GM19035 (cell line): ENCODE data around the gene FCHSD2.
"Not testable (repeated sequence)": the region's sequence is repeated elsewhere in the genome, so short reads cannot be mapped to it uniquely, and the experiment has no call there.

Experiments
- ATAC-seq: cut with Tn5 transposase; IDR thresholded peaks from one replicate; pipeline ENCODE4 v1.9.1; 2021; ENCODE audit not compliant: unreplicated experiment

The FCHSD2 gene

GRCh38 chr11:73126804-73127480 is 15.2 kb downstream of the FCHSD2 start:
- ATAC-seq, result no peak

GRCh38 chr11:73124800-73125199 is 17.3 kb downstream of the FCHSD2 start:
- no peak for ATAC-seq

GRCh38 chr11:73123892-73124291 is 18.2 kb downstream of the FCHSD2 start:
- ATAC-seq, result not testable (repeated sequence)

DNA sequence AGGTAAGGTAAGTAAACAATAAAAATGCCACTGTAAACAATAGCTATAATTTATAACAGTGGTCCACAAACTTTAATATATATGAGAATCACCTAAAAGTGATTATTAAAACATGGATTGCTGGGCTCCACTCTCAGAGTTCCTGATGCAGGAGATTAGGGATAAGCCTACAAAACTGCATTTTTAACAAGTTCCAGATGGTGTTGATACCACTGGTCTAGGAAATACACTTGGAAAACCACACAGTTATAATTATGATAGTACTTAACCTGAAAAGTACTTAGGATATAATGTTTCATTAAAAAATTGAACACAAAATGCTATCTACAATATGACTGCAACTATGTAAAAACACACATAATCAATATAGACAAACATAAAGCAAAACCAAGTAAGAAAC is 20.4 kb downstream of the FCHSD2 start:
- ATAC-seq, result no peak

- ATAC-seq, result no peak
These were observed 25.0 kb downstream of the FCHSD2 start for GRCh38 chr11:73117071-73117470.

GRCh38 chr11:73116636-73117035 is 25.5 kb downstream of the FCHSD2 start:
- no peak for ATAC-seq

DNA sequence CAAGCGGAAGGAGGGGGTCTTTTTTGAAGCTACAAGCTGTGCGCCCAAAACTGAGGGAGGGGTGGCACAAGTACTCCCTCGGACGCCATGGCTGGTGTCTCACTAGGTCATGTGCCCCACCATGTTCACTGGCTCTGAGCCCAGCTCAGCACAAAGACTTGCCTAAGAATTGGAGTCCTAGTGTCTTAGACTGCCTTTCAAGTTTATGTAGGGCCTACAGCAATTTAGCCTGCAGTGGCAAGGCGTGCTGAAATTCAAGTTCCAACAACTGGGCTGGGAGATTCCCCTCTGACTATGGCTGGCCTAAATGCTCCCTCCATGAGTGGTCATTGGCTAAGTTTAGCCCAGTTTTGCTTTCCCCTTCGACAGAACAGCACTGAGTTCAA is 27.3 kb downstream of the FCHSD2 start:
- no peak for ATAC-seq

DNA sequence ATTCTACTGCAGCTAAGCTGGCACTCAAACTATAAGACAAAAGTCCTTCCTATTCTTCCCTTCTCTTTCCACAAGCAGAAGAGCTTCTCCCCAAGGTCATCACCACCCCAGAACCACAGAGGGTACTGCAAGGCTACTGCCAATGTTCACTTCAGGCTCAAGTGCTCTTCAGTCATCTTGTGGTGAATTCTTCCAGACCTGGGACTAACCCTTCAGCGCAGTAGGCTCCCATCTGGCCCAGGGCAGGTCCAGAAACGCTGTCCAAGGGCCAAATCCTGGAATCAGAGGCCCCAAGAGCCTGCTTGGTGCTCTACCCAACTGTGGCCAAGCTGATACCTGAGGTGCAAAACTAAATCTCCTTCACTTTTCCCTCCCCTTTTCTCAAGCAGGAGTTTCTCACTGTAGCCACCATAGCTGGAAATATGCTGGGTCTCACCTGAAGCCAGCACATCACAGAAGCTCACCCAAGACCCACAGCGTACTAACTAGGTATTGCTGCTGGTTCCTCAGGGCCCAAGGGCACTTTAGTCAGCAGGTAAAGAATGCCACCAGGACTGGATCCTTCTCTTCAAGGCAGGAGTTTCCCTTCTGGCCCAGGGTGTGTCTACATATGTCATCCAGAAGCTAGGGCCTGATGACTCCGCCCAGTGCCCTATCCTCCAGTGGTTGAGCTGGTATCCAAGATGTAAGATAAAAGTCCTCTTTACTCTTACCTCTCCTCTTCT is 27.8 kb downstream of the FCHSD2 start:
- no peak for ATAC-seq

DNA sequence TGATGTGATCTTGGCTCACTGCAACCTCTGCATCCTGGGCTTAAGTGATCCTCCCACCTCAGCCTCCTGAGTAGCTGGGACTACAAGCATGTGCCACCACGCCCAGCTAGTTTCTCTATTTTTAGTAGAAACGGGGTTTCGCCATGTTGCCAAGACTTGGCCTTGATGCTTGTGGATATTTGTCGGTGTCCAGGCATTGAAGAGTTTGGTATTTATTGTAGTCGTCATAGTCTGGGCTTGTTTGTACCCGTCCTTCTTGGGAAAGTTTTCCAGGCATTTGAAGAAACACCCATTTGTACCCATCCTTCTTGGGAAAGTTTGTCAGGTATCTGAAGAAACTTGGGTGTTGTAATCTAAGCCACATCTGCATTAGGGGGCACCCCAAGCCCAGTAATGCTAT is 28.7 kb downstream of the FCHSD2 start:
- ATAC-seq, result no peak

GRCh38 chr11:73107597-73107996 is 34.5 kb downstream of the FCHSD2 start:
- ATAC-seq, result no peak

GRCh38 chr11:73106347-73106746 is 35.8 kb downstream of the FCHSD2 start:
- no peak for ATAC-seq

- no peak for ATAC-seq
These were observed 41.5 kb downstream of the FCHSD2 start for GRCh38 chr11:73100578-73100977.

DNA sequence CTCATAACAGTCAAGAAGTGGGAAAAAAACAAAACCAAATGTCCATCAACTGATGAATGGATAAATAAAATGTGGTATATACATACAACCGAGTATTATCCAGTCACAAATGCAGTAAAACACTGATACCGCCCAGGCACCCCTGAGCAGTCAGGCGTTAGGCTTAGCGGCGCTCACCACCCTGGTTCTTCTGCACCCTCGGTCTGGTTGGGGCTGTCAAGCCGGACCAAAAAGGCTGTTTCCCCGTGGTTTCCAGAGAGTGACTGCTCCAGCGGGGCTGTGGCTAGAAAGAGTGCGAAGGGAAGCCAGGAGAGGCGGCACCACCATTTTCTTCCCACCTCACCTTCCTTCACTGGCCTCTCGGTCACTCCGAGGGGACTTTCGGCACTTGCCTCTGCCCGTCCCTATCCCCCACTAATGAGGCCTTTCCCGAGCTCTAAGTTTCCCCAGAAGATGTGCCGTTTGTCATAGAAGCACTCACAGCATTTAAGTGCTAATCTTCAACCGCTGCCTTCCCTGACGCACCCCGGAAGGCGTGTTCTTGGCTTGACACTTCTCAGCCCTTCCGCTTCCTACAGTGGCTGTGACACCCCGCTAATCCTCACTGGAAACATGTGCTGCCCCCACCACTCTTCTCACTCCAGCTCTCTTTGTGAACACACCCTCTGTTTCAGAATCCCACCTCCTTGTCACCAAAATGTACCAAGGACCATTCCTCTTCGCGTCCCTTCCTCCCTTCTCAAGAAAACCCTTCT is 42.4 kb downstream of the FCHSD2 start:
- no peak for ATAC-seq

DNA sequence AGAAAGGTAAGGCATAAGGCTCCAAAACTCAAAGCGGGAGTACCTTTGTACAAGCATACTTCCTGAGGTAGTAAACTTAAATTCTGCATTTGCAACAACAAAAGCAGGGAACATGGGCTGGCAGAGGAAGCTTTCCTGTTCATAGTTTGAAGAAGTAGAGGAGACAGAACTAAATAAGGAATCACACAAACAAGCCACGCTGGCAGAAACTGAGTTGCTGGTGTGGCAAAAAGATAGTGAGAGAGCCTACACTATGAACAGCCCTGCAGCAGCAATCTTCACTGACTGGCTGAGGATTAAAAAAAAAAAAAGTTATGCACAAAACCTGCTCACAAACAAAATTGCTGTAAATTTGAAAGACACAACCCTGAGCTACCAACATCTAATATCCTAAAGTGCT is 46.5 kb downstream of the FCHSD2 start:
- ATAC-seq, result no peak

- no peak for ATAC-seq
These were observed 50.4 kb downstream of the FCHSD2 start for GRCh38 chr11:73091521-73092305.

GRCh38 chr11:73087730-73088129 is 54.4 kb downstream of the FCHSD2 start:
- no peak for ATAC-seq

GRCh38 chr11:73085189-73085875 is 56.8 kb downstream of the FCHSD2 start:
- no peak for ATAC-seq

DNA sequence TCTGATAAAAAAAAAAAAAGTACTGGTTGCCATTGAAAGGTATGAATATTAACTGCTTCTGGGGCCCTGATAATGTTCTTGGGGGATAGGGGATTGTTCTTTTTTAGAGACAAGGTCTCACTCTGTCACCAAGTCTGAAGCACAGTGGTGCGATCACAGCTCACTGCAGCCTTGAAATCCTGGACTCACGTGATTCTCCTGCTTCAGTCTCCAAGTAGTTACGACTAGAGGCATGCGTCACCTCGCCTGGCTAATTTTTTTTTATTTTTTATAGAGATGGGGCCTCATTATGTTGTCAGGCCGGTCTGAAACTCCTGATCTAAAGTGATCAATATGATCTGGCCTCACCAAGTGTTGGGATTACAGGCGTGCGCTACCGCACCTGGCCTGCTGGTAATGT is 63.5 kb downstream of the FCHSD2 start:
- no peak for ATAC-seq

DNA sequence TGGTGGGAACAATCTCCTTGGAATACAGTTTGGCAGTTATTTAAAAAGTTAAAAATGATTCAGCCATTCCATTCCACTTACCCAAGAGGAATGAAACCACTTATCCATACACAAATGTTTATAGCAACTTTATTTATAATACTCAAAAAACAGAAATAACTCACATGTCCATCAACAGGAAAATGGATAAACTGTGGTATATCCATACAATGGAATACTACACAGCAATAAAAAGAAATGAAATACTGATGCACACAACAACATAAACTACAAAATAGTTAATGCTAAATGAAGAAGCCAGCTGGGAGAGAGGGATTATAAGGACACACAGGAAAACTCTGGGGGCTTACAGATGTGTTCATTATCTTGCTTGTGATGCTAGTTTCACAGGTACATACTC is 64.7 kb downstream of the FCHSD2 start:
- no peak for ATAC-seq

DNA sequence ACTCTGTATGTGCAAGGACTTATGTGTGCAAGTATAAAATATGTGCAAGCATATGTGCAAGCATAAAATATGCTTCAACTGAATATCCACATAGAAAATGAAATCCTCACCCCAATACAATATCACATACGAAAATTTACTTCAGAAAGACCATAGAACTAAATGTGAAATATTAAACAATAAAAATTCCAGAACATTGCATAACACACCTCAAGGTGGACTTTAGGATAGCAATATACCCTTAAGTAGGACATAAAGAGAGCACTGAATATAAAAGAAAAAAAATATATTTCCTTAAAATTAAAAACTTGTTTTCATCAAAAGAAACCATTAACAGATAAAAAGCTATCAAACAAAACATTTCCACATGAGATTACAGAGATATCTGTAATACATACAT is 67.8 kb downstream of the FCHSD2 start:
- no peak for ATAC-seq
